Natural killer cell (primary cell): ENCODE results near the gene MICALL2. TPM values are rescaled to one million over a fixed set of nuclear protein-coding genes. Genes with fewer than 3 reads are reported as not detected.

Source experiments
- ATAC-seq, 3 donors: fragments of 150-1000 bp in 2 of 3; fragments of 200-7000 bp in 1 of 3; cut with Tn5 transposase; 1 replicate in 1 of 3; 2 replicates in 2 of 3; pipeline ENCODE4 v1.10.0; 2021; ENCODE audit warnings: mild to moderate bottlenecking in 2 of 3, moderate library complexity in 2 of 3
- DNase-seq, 2 donors: peaks; one replicate each; pipeline versions ENCODE4 v3.0.0 to v3.0.0-alpha.2; 2013 to 2021; ENCODE audit warnings: mixed read lengths in 1 of 2
- H3K27ac ChIP-seq: one replicate; pipeline ENCODE4 v1.5.1; 2013; ENCODE audit warnings: mild to moderate bottlenecking, low read length
- H3K27me3 ChIP-seq: one replicate; pipeline ENCODE4 v1.6.1; 2013; ENCODE audit warnings: low read length; ENCODE audit not compliant: control insufficient read depth, insufficient read depth
- H3K36me3 ChIP-seq: one replicate; pipeline ENCODE4 v1.6.1; 2013; ENCODE audit warnings: low read length; ENCODE audit not compliant: control insufficient read depth, insufficient read depth
- H3K4me1 ChIP-seq: one replicate; pipeline ENCODE4 v1.6.1; 2013; ENCODE audit warnings: low read length; ENCODE audit not compliant: control insufficient read depth, insufficient read depth
- H3K4me3 ChIP-seq: one replicate; pipeline ENCODE4 v1.5.1; 2013; ENCODE audit warnings: low read length
- H3K9me3 ChIP-seq: one replicate; pipeline ENCODE4 v1.6.1; 2013; ENCODE audit warnings: low read length; ENCODE audit not compliant: control insufficient read depth, insufficient read depth
- H3K27ac Mint-ChIP-seq, 2 donors: one replicate each; pipeline ENCODE4 v1.8.0; 2022; ENCODE audit warnings: mild to moderate bottlenecking in 2 of 2, mixed read lengths in 2 of 2, moderate library complexity in 1 of 2
- H3K27me3 Mint-ChIP-seq, 2 donors: one replicate each; pipeline ENCODE4 v1.8.0; 2022; ENCODE audit warnings: low read depth in 2 of 2, mixed read lengths in 2 of 2
- H3K36me3 Mint-ChIP-seq: one replicate; pipeline ENCODE4 v1.8.0; 2022; ENCODE audit warnings: mixed read lengths
- H3K4me1 Mint-ChIP-seq, 2 donors: one replicate each; pipeline ENCODE4 v1.8.0; 2022; ENCODE audit warnings: mixed read lengths in 2 of 2
- H3K4me3 Mint-ChIP-seq: one replicate; pipeline ENCODE4 v1.8.0; 2022; ENCODE audit warnings: mild to moderate bottlenecking, moderate library complexity, mixed read lengths
- H3K9me3 Mint-ChIP-seq, 2 donors: one replicate each; pipeline ENCODE4 v1.8.0; 2022; ENCODE audit warnings: mixed read lengths in 2 of 2
- WGBS: methylation state at CpG from one replicate; pipeline ENCODE4 v1.1.7; 2013; ENCODE audit warnings: missing lambda C conversion rate; ENCODE audit not compliant: insufficient coverage; 5-methylcytosine and 5-hydroxymethylcytosine counted together
- intact Hi-C: fragments of 100-400 bp; cut with micrococcal nuclease; formaldehyde crosslinking; loops from one replicate; pipeline ENCODE4 v1.14.2; 2022
- total RNA-seq, 4 donors: library from RNA; stranded (reverse); fragments of 120-200 nt in 1 of 4; gene quantifications; one replicate each; pipeline versions ENCODE4 v1.2.3 to v1.2.4, GENCODE V29; 2013 to 2022
- TF ChIP-seq, protein P1 (sequence below): fragments of 200-600 bp; IDR thresholded peaks from one replicate; pipeline ENCODE4 v1.8.0; 2022; ENCODE audit warnings: antibody characterized with exemption

The MICALL2 gene
- total RNA-seq, 3 donors from 2014 or later (not counting 1 experiment from before 2014, with no cell fraction given), result 2.5 to 4.4 (median 2.8) TPM

DNA sequence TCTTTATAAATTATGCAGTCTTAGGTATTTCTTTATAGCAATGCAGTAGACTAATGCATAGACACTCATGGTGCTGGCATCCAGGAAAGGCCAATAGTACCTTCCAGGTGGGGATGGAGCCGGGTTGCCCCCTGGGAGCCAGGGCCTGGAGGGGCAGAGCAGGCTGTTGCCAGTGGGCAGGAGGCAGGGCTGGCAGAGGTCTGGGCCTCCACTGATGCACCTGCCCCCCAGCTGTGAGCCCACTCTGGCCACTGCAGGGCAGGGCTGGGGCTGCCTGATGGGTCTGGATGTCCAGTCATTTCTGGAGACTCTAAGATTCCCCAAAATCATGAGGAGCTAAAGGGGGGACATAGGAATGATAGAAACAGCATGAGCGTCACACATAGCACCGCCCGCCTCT lies 66.7 kb downstream of the MICALL2 start:
- Mint-ChIP-seq H3K27me3 (peaks cover 1 to 12% of the 10 kb centered on the region in 2 donors), H3K9me3 (no peaks in the 10 kb centered on the region), H3K36me3 (no peaks in the 10 kb centered on the region), H3K4me3 (no peak overlapping the region), H3K27ac (no peak overlapping the region), H3K4me1 (no peaks in the 10 kb centered on the region)
- TF ChIP-seq, protein P1, sequence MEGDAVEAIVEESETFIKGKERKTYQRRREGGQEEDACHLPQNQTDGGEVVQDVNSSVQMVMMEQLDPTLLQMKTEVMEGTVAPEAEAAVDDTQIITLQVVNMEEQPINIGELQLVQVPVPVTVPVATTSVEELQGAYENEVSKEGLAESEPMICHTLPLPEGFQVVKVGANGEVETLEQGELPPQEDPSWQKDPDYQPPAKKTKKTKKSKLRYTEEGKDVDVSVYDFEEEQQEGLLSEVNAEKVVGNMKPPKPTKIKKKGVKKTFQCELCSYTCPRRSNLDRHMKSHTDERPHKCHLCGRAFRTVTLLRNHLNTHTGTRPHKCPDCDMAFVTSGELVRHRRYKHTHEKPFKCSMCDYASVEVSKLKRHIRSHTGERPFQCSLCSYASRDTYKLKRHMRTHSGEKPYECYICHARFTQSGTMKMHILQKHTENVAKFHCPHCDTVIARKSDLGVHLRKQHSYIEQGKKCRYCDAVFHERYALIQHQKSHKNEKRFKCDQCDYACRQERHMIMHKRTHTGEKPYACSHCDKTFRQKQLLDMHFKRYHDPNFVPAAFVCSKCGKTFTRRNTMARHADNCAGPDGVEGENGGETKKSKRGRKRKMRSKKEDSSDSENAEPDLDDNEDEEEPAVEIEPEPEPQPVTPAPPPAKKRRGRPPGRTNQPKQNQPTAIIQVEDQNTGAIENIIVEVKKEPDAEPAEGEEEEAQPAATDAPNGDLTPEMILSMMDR, result no peak
- ATAC-seq, result no peak
- no peaks in the 10 kb centered on the region for H3K27me3 ChIP-seq
- H3K27ac ChIP-seq, result no peak overlapping the region
- peaks cover 4% of the 10 kb centered on the region for H3K9me3 ChIP-seq
- 90% methylated on average over 4 of the region's 4 CpGs for WGBS
- intact Hi-C loops, result no loop called here
- no peak for DNase-seq
- no peaks in the 10 kb centered on the region for H3K4me1 ChIP-seq
- H3K4me3 ChIP-seq, result no peak overlapping the region
- no peaks in the 10 kb centered on the region for H3K36me3 ChIP-seq

DNA sequence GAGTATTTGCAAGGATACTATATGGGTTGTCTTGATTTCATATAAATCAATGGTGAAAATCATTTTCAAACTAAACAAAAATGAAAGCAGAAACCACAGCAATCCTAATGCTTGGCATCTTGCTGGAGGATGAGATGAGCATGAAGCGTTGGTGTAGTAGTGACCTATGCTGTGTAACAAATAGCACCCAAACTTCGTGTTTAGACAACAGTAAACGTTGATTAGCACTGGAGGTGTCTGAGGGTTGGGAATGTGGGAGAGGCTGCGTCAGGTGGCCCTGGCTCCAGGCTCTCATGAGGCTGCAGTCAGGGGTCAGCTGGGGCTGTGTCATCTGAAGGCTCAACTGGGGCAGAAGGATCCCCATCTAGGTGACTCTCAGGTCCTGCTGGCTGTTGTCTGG lies 67.8 kb downstream of the MICALL2 start:
- Mint-ChIP-seq H3K27ac (no peak overlapping the region), H3K36me3 (no peaks in the 10 kb centered on the region), H3K4me3 (no peak overlapping the region), H3K27me3 (peaks cover 0 to 15% of the 10 kb centered on the region in 2 donors), H3K9me3 (no peaks in the 10 kb centered on the region), H3K4me1 (no peaks in the 10 kb centered on the region)
- H3K4me3 ChIP-seq, result no peak overlapping the region
- TF ChIP-seq, protein P1, result no peak
- DNase-seq (no peak), ATAC-seq (no peak)
- peaks cover 4% of the 10 kb centered on the region for H3K9me3 ChIP-seq
- H3K4me1 ChIP-seq, result no peaks in the 10 kb centered on the region
- WGBS, result 81% methylated on average over 4 of the region's 4 CpGs
- H3K36me3 ChIP-seq, result no peaks in the 10 kb centered on the region
- H3K27ac ChIP-seq, result no peak overlapping the region
- intact Hi-C loops, result no loop called here
- no peaks in the 10 kb centered on the region for H3K27me3 ChIP-seq

DNA sequence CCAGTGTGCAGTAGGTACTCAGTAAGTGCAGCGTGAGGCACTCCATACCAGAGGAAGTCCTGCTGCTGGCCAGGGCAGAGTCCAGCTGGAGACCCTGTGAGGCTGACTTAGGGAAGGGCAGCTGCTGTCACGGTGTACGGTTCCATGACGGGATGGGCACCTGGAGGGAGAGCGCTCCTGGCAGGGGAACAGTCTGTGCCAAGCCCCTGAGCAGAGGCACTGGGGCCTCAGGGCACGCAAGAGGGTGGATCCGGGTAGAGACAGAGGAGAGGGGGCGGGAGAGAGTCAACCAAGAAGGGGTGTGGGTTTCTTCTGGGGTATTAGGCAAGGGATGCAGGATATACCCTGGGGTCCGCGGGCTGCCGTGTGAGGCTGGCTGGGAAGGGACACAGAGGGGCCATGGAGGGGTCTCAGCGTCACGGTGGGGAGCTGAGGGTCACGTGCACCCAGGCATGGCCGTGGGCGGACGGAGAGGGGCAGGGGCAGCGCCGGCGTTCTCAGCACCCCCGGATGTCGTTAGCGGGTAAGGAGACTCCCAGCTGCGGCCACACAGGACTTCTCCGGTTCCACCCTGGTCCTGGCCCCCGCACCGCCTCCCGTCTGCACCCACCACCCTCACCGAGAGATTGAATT lies 70.5 kb downstream of the MICALL2 start:
- TF ChIP-seq, protein P1, result no peak
- no peaks in the 10 kb centered on the region for H3K4me1 Mint-ChIP-seq
- H3K36me3 Mint-ChIP-seq, result no peaks in the 10 kb centered on the region
- no peak overlapping the region for H3K4me3 Mint-ChIP-seq
- WGBS, result 80% methylated on average over 29 of the region's 29 CpGs
- Histone ChIP-seq H3K27me3 (no peaks in the 10 kb centered on the region), H3K4me3 (no peak overlapping the region), H3K27ac (no peak overlapping the region), H3K9me3 (no peaks in the 10 kb centered on the region), H3K36me3 (no peaks in the 10 kb centered on the region), H3K4me1 (no peaks in the 10 kb centered on the region)
- peaks cover 0 to 22% of the 10 kb centered on the region in 2 donors for H3K27me3 Mint-ChIP-seq
- intact Hi-C loops, result no loop called here
- no peak overlapping the region for H3K27ac Mint-ChIP-seq
- H3K9me3 Mint-ChIP-seq, result peaks cover 3 to 5% of the 10 kb centered on the region in 2 donors
- no peak for DNase-seq
- no peak for ATAC-seq
